H9 (cell line): ENCODE measurements around the gene MREG. TPM values are rescaled to one million over a fixed set of nuclear protein-coding genes. Genes with fewer than 3 reads are reported as not detected.

Source experiments
- DNase-seq: peaks from one replicate; pipeline ENCODE4 v3.0.0-alpha.2; 2017
- H2AFZ ChIP-seq: one replicate; pipeline ENCODE4 v1.6.1; 2013; ENCODE audit warnings: mild to moderate bottlenecking, low read length, control low read depth, moderate library complexity
- H2AK5ac ChIP-seq: 2 replicates; pipeline ENCODE4 v1.6.1; 2013; ENCODE audit warnings: low read length, control low read depth, mixed read lengths; ENCODE audit not compliant: insufficient read length
- H2BK120ac ChIP-seq: one replicate; pipeline ENCODE4 v1.6.1; 2013; ENCODE audit warnings: low read depth, mild to moderate bottlenecking, low read length, control low read depth, inconsistent platforms; ENCODE audit not compliant: poor library complexity, severe bottlenecking
- H2BK12ac ChIP-seq: 2 replicates; pipeline ENCODE4 v1.6.1; 2013; ENCODE audit warnings: low read length, control low read depth, mixed read lengths, low read depth; ENCODE audit not compliant: insufficient read length
- H2BK15ac ChIP-seq: 2 replicates; pipeline ENCODE4 v1.6.1; 2013; ENCODE audit warnings: low read depth, low read length, control low read depth
- H2BK20ac ChIP-seq: one replicate; pipeline ENCODE4 v1.6.1; 2013; ENCODE audit warnings: low read depth, mild to moderate bottlenecking, low read length, control low read depth, inconsistent platforms; ENCODE audit not compliant: poor library complexity, severe bottlenecking
- H2BK5ac ChIP-seq: 2 replicates; pipeline ENCODE4 v1.6.1; 2013; ENCODE audit warnings: low read length, control low read depth, mixed read lengths; ENCODE audit not compliant: insufficient read length
- H3K14ac ChIP-seq: 2 replicates; pipeline ENCODE4 v1.6.1; 2013; ENCODE audit warnings: low read length, control low read depth; ENCODE audit not compliant: insufficient read depth
- H3K18ac ChIP-seq: 2 replicates; pipeline ENCODE4 v1.6.1; 2013; ENCODE audit warnings: low read depth, mild to moderate bottlenecking, mixed read lengths, low read length, control low read depth; ENCODE audit not compliant: insufficient read length
- H3K23ac ChIP-seq: 2 replicates; pipeline ENCODE4 v1.6.1; 2013; ENCODE audit warnings: low read length, control low read depth, mixed read lengths, low read depth; ENCODE audit not compliant: insufficient read length
- H3K23me2 ChIP-seq: 2 replicates; pipeline ENCODE4 v1.6.1; 2013; ENCODE audit warnings: low read depth, mild to moderate bottlenecking, mixed read lengths, low read length, control low read depth; ENCODE audit not compliant: insufficient read length, poor library complexity, severe bottlenecking
- H3K27ac ChIP-seq: 2 replicates; pipeline ENCODE4 v1.5.1; 2013; ENCODE audit warnings: low read length, control low read depth, mixed read lengths, low read depth; ENCODE audit not compliant: insufficient read length
- H3K27me3 ChIP-seq: 2 replicates; pipeline ENCODE4 v1.6.1; 2013; ENCODE audit warnings: low read length, control low read depth, inconsistent platforms; ENCODE audit not compliant: insufficient read depth
- H3K4ac ChIP-seq: 2 replicates; pipeline ENCODE4 v1.6.1; 2013; ENCODE audit warnings: low read depth, mild to moderate bottlenecking, control low read depth, inconsistent platforms, low read length, moderate library complexity
- H3K4me1 ChIP-seq: 2 replicates; pipeline ENCODE4 v1.6.1; 2013; ENCODE audit warnings: low read length, control low read depth, inconsistent platforms; ENCODE audit not compliant: insufficient read depth
- H3K4me2 ChIP-seq: 2 replicates; pipeline ENCODE4 v1.6.1; 2013; ENCODE audit warnings: low read length, control low read depth, mixed read lengths; ENCODE audit not compliant: insufficient read length, insufficient read depth
- H3K56ac ChIP-seq: 2 replicates; pipeline ENCODE4 v1.6.1; 2013; ENCODE audit warnings: low read depth, mild to moderate bottlenecking, mixed read lengths, low read length, control low read depth; ENCODE audit not compliant: insufficient read length
- H3K79me1 ChIP-seq: 2 replicates; pipeline ENCODE4 v1.6.1; 2013; ENCODE audit warnings: low read depth, mild to moderate bottlenecking, moderate library complexity, low read length, control low read depth, inconsistent platforms; ENCODE audit not compliant: insufficient read depth, poor library complexity, severe bottlenecking
- H3K79me2 ChIP-seq: 2 replicates; pipeline ENCODE4 v1.6.1; 2013; ENCODE audit warnings: low read length, control low read depth, inconsistent platforms; ENCODE audit not compliant: insufficient read depth
- H3K9ac ChIP-seq: 2 replicates; pipeline ENCODE4 v1.6.1; 2013; ENCODE audit warnings: low read length, control low read depth, mixed read lengths; ENCODE audit not compliant: insufficient read length; ENCODE audit errors: extremely low read depth
- H3K9me3 ChIP-seq: one replicate; pipeline ENCODE4 v1.6.1; 2013; ENCODE audit warnings: low read depth, low read length, inconsistent platforms; ENCODE audit not compliant: control insufficient read depth
- H3T11ph ChIP-seq: one replicate; pipeline ENCODE4 v1.6.1; 2013; ENCODE audit warnings: mild to moderate bottlenecking, low read length, control low read depth, inconsistent platforms
- H4K20me1 ChIP-seq: one replicate; pipeline ENCODE4 v1.6.1; 2013; ENCODE audit not compliant: control insufficient read depth, insufficient read length, insufficient read depth
- H4K5ac ChIP-seq: 2 replicates; pipeline ENCODE4 v1.6.1; 2013; ENCODE audit warnings: low read depth, mild to moderate bottlenecking, mixed read lengths, low read length, control low read depth; ENCODE audit not compliant: insufficient read length
- H4K8ac ChIP-seq: replicated peaks from 2 replicates; pipeline ENCODE4 v1.6.1; 2013; ENCODE audit warnings: low read length, control low read depth, mixed read lengths, low read depth; ENCODE audit not compliant: insufficient read length
- H4K91ac ChIP-seq: 2 replicates; pipeline ENCODE4 v1.6.1; 2013; ENCODE audit warnings: low read depth, mild to moderate bottlenecking, moderate library complexity, mixed read lengths, low read length, control low read depth; ENCODE audit not compliant: insufficient read length
- H3K27ac Mint-ChIP-seq, 3 experiments: 2 replicates in 2 of 3; 3 replicates in 1 of 3; pipeline ENCODE4 v1.8.0; 2020 to 2021; ENCODE audit warnings: mixed read lengths in 3 of 3, mild to moderate bottlenecking in 1 of 3, moderate library complexity in 1 of 3
- H3K27me3 Mint-ChIP-seq: 2 replicates; pipeline ENCODE4 v1.8.0; 2021; ENCODE audit warnings: low read depth, mild to moderate bottlenecking, moderate library complexity, mixed read lengths
- H3K36me3 Mint-ChIP-seq, 3 experiments: 2 replicates in 2 of 3; 3 replicates in 1 of 3; pipeline ENCODE4 v1.8.0; 2020 to 2021; ENCODE audit warnings: low read depth in 3 of 3, mixed read lengths in 3 of 3; ENCODE audit not compliant: insufficient read depth in 1 of 3
- H3K4me1 Mint-ChIP-seq, 2 experiments: 2 replicates each; pipeline ENCODE4 v1.8.0; 2020; ENCODE audit warnings: mixed read lengths in 2 of 2
- H3K4me3 Mint-ChIP-seq, 2 experiments: 2 replicates in 1 of 2; 3 replicates in 1 of 2; pipeline ENCODE4 v1.8.0; 2020 to 2021; ENCODE audit warnings: mild to moderate bottlenecking in 2 of 2, mixed read lengths in 2 of 2, moderate library complexity in 1 of 2
- H3K9me3 Mint-ChIP-seq, 2 experiments: 2 replicates in 1 of 2; 3 replicates in 1 of 2; pipeline ENCODE4 v1.8.0; 2020; ENCODE audit warnings: mild to moderate bottlenecking in 2 of 2, mixed read lengths in 2 of 2, moderate library complexity in 1 of 2
- WGBS: extraction: QIAGEN DNeasy Blood & Tissue Kit; methylation state at CpG from one replicate; pipeline ENCODE4 v1.1.7; 2013; ENCODE audit warnings: missing lambda C conversion rate, low lambda C conversion rate, mixed read lengths; ENCODE audit not compliant: insufficient read length; ENCODE audit errors: extremely low coverage; 5-methylcytosine and 5-hydroxymethylcytosine counted together
- total RNA-seq: library from RNA; stranded (reverse); gene quantifications from 2 replicates; pipeline ENCODE4 v1.2.1, GENCODE V29; 2021
- TF ChIP-seq, protein P1 (sequence below): fragments of 200-600 bp; sonication (generic); conservative IDR thresholded peaks from 3 replicates; pipeline ENCODE4 v1.8.0; 2021; ENCODE audit warnings: antibody characterized with exemption, mild to moderate bottlenecking

Gene MREG
- total RNA-seq, 1 experiment from 2014 or later: 21.8 TPM

DNA sequence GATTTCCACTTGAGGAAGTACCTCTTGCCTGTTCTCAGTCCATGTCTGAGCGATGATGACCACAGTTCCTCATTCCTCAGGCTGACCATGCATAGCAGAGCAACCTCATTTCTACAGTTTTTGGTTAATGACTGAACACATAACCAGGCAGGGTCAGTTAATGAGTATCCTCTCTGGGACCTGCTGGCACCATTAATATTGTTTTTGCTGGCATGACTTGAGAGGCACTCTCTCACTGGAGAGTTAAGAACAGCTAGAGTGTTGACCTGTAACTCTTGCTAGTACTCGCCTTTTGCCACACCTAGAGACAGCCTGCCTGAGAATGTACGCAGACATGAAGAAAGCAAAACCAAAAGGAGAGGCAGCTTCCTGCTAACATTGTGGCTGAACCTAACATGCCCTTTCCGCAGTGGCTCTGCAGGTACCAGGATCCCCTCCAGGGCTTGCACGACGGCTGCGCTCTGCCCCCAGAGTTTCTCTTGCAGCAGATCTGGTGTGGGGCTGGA is 44.4 kb upstream of the MREG start:
- H2BK120ac ChIP-seq: no peak overlapping the region
- TF ChIP-seq, protein P1, sequence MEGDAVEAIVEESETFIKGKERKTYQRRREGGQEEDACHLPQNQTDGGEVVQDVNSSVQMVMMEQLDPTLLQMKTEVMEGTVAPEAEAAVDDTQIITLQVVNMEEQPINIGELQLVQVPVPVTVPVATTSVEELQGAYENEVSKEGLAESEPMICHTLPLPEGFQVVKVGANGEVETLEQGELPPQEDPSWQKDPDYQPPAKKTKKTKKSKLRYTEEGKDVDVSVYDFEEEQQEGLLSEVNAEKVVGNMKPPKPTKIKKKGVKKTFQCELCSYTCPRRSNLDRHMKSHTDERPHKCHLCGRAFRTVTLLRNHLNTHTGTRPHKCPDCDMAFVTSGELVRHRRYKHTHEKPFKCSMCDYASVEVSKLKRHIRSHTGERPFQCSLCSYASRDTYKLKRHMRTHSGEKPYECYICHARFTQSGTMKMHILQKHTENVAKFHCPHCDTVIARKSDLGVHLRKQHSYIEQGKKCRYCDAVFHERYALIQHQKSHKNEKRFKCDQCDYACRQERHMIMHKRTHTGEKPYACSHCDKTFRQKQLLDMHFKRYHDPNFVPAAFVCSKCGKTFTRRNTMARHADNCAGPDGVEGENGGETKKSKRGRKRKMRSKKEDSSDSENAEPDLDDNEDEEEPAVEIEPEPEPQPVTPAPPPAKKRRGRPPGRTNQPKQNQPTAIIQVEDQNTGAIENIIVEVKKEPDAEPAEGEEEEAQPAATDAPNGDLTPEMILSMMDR: no peak
- no peak overlapping the region for H3K4ac ChIP-seq
- H2BK5ac ChIP-seq: no peak overlapping the region
- no peak overlapping the region for H4K5ac ChIP-seq
- no peak overlapping the region for H3K9ac ChIP-seq
- no peak overlapping the region for H2BK12ac ChIP-seq
- no peak overlapping the region for H3K56ac ChIP-seq
- H3K27ac ChIP-seq: no peak overlapping the region
- peaks cover 0 to under 1% of the 10 kb centered on the region in 2 experiments; a peak in 1 of 5 replicates for H3K9me3 Mint-ChIP-seq
- H3K4me1 ChIP-seq: no peaks in the 10 kb centered on the region
- H2AK5ac ChIP-seq: no peak overlapping the region
- H3K23me2 ChIP-seq: no peaks in the 10 kb centered on the region
- DNase-seq: no peak
- no peaks in the 10 kb centered on the region for H4K20me1 ChIP-seq
- no peak overlapping the region for H3T11ph ChIP-seq
- H4K8ac ChIP-seq: no peak overlapping the region
- peak overlapping the region in 1 of 3 experiments; percentile 60; a peak in 4 of 7 replicates for H3K27ac Mint-ChIP-seq
- H3K27me3 ChIP-seq: no peaks in the 10 kb centered on the region
- no peak overlapping the region for H3K18ac ChIP-seq
- no peak overlapping the region for H2BK15ac ChIP-seq
- peaks cover 9 to 30% (median 16%) of the 10 kb centered on the region in 3 experiments; a peak in 6 of 7 replicates for H3K36me3 Mint-ChIP-seq
- peaks cover 8 to 11% of the 10 kb centered on the region in 2 experiments; a peak in 3 of 4 replicates for H3K4me1 Mint-ChIP-seq
- H2BK20ac ChIP-seq: no peak overlapping the region
- no peaks in the 10 kb centered on the region for H3K9me3 ChIP-seq
- WGBS: no CpG with 5 or more reads among the region's 7 CpGs
- no peaks in the 10 kb centered on the region for H3K27me3 Mint-ChIP-seq
- H3K23ac ChIP-seq: no peak overlapping the region
- no peak overlapping the region for H4K91ac ChIP-seq
- H2AFZ ChIP-seq: no peak overlapping the region
- no peaks in the 10 kb centered on the region for H3K79me1 ChIP-seq
- H3K4me3 Mint-ChIP-seq: no peak overlapping the region
- no peak overlapping the region for H3K14ac ChIP-seq
- no peak overlapping the region for H3K4me2 ChIP-seq
- no peaks in the 10 kb centered on the region for H3K79me2 ChIP-seq
